HG02610 (cell line): ENCODE measurements around the gene ZBED4.

Source experiments
- ATAC-seq: cut with Tn5 transposase; IDR thresholded peaks from one replicate; pipeline ENCODE4 v1.9.1; 2021; ENCODE audit warnings: mild to moderate bottlenecking, moderate library complexity; ENCODE audit not compliant: unreplicated experiment

Gene ZBED4

GRCh38 chr22:49899530-49899929, 45.9 kb downstream of the ZBED4 start:
- no peak for ATAC-seq

- ATAC-seq = no peak
Measured at GRCh38 chr22:49900441-49901230, 47.0 kb downstream of the ZBED4 start.

GRCh38 chr22:49901457-49901856, 47.8 kb downstream of the ZBED4 start:
- ATAC-seq = no peak

DNA sequence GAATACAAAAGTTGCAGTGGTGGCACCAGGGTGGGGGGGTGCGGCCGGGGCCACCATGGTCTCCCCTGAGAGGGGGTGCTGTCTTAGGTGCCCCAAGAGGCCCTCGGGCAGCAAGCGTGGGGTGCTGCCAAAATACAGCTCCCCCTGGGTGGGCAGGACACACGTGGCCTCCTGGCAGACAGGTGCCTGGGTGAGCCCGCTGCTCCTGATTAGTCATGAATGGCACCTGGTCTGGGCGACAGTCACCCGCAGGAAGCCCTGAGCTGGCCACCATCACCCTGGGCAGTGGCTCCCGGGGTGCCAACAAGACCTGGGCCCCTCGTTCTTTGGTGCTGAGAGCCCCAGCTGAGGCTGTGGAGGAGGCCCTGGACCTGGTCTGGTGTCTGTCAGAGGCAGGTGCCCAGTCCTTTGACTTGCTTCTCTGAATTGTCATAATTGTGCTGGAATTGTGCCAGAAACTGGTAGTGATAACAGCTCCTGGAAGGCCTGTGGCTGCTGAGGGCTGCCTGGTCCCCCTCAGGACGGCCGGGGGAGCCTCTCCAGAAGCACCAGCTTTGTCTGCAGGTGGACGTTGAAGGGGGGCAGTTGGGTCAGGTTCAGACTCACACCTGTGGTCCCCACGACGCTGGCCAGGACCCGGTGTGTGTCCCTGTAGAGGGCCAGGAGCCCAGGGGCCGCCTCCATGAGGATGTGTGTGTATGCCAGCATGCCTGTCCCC, 49.8 kb downstream of the ZBED4 start:
- ATAC-seq = no peak

GRCh38 chr22:49904040-49904369, 50.4 kb downstream of the ZBED4 start:
- ATAC-seq = no peak

DNA sequence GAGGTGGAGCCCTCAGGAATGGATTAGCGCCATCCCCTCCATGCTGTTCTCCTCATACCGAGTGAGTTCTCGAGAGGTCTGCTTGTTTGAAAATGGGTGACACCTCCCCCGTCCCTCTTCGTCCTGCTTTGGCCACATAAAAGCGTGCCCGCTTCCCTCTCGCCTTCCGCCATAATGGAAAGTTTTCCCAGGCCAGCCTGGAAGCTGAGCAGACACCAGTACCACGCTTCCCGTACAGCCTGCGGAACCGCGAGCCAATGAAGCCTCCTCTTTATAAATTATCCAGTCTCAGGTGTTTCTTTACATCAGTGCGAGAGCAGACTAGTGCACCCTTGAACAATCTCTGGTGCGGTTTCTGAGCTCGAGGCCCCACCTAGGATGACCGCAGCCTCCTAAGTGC, 51.8 kb downstream of the ZBED4 start:
- no peak for ATAC-seq

DNA sequence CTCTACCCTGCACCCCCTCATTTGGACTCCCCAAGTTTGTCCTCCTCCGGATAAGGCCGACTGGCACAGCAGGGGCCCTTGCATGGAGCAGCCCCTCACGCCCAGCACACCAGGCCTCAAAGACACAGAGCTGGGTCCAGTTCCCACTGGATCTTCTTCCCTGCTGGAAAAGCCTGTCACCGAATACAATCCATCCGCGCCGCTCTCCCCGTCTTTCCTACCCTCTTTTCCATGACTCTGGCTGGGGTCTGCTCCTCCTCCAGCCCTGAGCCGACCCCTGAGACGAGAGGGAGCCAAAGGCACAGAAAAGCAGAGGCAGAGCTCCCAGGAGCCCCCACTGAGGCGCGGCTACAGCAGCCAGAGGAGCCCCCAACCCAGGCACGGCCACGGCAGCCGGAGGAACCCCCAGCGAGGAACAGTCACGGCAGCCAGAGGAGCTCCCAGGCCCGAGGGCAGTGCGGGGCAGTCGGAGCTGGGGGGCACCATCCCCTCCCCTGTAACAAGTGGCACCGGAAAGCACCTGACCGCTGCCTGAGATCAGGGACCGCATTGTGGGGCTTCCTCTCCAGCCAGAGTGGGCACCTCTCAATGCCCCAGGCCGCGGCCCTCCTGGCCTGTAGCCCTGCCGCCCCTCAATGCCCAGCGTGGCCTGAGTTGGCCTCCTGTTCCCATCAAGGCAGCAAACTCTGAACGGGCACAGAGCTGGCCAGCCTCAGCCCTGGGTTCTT, 52.6 kb downstream of the ZBED4 start:
- no peak for ATAC-seq

DNA sequence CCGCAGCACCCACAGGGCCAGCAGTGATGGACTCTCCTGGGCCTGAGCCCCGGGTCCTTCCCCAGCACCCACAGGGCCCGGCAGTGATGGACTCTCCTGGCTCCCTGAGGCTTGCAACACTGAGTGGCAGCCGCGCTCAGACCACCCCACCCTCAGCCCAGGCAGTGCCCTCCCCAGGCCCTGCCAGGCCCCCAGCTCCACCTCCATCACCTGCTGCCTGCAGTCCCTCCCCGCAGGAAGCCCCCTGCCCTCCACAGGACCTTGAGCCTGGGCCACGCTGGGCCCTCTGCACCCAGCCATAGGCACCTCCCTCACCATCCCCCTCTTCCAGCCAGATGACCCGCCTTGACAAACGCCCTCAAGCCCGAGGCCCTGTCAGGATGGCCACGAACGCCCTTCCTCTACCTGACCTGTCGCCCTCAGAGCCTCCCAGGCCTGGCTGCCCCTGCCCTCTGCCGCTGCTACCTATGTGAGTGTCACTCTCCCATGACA, 53.2 kb downstream of the ZBED4 start:
- ATAC-seq = no peak

DNA sequence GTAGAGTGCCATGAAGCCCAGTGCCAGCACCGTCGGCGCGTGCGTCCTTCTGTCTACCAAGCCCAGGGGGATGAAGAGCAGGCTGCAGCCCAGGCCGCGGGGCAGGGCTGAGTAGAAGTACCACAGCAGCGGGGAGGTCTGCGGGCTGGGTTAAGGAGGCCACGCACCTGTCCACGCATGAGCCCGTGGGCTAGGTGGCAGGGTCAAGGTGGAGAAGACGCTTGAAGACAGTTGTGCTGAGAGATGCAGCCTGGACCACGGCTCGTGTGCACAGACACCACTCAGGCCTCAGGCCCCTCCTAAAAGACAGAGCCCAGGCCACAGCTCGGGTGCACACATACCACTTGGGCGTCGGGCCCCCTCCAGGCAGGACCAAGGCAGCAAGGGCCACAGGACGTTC, 54.2 kb downstream of the ZBED4 start:
- ATAC-seq = no peak

DNA sequence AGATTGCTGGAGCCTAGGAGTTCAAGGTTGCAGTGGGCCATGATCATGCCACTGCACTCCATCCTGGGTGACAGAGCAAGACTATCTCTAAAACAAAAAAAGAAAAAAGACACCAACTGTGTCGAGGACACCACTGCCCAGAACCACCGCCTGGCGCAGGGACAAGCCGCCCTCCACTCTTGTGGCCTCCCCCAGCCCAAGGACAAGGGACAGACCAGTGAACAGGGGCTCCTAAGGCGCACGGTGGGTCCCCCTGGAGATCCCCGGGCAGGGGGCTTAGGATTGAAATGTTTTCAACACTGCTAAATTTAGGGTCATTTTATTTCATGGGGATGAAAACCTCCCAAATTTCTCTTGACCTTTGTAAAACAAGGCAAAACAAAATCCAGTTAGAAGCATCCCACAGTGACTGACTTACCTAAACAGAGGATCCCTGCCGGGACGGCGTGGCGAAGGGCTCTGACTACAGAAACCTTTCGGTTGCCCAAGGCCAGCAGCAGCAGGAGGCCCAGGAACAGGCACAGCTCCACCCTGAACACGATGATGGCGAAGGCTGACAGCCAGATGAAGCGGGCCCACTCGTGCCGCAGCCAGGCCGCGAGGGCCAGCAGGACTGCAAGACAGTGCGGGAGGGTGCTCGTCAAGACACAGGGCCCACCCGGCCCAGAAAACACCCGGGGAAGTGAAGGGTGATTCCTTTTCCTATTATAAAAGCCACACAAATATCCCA, 56.0 kb downstream of the ZBED4 start:
- ATAC-seq = no peak

DNA sequence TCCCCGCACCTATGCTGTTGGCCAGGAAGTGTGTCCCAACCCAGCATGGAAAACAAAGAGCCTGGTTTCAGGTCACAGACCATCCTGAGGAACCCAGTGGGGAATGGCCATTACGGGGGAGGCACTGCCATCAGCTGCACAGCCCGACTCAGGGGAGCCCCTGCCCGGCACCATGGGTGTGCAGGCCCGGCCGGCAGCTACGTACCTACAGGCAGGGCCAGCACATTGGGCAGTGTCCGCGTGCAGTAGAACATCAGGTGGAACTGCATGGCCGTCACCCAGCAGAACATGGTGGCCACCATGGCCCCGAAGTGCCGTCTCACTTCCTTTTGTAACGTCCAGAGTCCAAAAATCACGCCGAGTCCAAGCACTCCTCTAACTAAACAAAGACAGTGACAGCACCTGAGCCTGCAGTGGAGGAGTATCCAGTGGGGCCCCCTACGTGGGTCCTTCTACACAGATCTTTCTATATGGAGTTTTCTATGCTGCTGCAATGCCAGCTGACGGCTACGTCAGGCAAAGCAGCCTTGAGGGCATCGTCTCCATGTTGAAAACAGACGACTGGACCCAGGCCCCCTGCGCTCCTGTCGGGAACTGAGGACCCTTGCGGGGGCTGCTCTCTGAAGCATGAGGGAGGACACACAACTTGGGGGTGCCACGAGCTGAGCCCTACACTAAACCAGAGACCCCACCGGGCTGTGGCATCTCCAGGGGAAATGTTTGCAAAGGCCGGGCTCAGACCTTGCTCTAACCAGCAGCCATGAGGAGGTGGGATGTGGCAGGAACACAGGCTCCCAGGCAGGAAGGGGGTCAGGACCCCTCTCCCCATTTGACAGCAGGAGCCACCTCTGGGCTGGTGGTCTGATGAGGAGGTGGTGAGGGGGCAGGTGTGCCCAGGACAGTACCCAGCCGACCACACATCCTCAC, 56.8 kb downstream of the ZBED4 start:
- ATAC-seq = no peak

DNA sequence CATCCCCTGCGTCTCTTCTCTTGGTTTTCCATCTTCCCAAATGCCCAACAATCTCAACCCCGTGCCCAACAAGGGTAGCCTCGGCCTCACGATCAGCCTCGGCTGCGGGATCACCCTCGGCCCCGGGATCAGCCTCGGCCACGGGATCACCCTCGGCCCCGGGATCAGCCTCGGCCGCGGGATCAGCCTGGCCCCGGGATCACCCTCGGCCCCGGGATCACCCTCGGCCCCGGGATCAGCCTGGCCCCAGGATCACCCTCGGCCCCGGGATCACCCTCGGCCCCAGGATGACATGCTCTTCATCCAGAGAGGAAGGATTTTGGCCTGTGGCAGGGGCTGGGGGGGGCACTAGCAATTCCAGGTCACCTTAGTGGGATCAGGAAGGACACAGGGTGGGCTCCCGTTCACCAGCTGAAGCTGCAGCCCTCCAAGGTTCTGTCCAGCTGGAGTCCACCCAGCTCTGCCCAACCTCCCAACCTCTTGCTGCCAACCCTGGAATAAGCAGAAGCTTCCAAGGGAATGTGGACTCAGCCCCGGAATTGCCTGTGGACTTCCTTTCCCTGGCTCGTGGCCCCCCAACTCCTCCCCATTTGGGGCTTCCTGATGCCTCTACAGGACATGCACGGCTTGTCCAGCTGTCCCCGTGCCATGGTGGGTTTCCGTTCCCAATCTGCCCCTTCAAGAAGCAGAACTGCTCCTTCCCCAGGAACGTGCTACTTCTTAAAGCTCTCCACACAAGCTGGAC, 58.4 kb downstream of the ZBED4 start:
- no peak for ATAC-seq

GRCh38 chr22:49913026-49913425, 59.4 kb downstream of the ZBED4 start:
- ATAC-seq = no peak

DNA sequence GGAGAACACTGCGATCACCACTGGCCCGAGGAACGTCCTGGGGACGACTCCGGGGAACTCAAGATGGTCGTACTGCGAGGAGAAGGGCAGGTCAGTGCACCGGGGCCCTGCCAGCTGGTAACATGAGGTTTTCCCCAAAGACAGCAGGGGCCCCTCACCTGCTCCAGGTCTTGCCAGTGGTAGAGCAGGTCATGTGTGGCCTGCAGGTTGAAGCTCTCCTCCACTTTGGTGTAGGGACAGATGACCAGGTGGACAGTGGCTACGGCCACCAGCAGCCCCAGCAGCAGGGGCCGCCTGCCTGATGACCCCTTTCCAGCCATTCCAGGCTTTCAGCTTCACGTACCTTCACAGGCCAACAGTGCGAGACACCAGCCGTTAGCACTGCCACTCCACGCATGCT, 59.8 kb downstream of the ZBED4 start:
- no peak for ATAC-seq

- ATAC-seq = no peak
Measured at GRCh38 chr22:49914256-49914655, 60.6 kb downstream of the ZBED4 start.

- no peak for ATAC-seq
Measured at GRCh38 chr22:49915610-49916009, 62.0 kb downstream of the ZBED4 start.

- ATAC-seq = no peak
Measured at GRCh38 chr22:49916831-49917230, 63.2 kb downstream of the ZBED4 start.

- peak; percentile 89 for ATAC-seq
Measured at GRCh38 chr22:49917974-49918910, 64.6 kb downstream of the ZBED4 start, which contains the start of the genes ALG12 and CRELD2. Gene ALG12 (minus strand): TSS chr22:49918438. CDS start chr22:49913765, 4,673 bp downstream. Gene CRELD2 (plus strand): TSS chr22:49918634. CDS start chr22:49918770, 136 bp downstream.
